ENCODE measurements around the gene HOXB3. TPM values are rescaled to one million over a fixed set of nuclear protein-coding genes. Genes with fewer than 3 reads are reported as not detected.

The HOXB3 gene
- total RNA-seq, 1 donor from 2014 or later = not detected

DNA sequence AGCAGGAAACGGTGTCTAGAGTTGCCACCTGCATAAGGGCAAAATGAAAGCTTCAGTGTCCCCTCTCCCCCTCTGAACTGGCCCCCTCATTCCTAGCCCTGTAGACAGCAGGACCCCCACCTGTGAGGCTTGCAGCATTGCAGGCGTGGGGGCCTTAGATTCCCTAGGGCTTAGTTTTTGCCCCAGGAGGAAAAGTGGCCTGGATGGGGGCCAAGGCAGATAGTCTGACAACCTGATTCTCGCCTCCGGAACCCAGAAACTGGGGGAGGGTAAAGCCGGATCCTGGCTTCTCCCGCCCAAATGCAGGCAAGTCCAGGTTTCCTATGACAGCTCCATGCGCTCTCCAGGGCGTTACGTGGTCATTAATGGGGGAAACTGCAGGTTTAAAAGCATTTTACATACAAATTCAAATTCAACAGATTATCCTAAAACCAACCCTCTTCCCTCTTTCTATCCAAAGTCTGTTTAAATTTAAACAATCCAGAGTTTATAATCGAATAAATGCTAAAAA is 15.4 kb upstream of the HOXB3 start:
- DNase-seq (ENCODE audit: low read depth) (no peak), FAIRE-seq (no peak)
- Mint-ChIP-seq H3K27me3 (ENCODE audit: low read depth, unreplicated experiment) (peaks cover 88% of the 10 kb centered on the region), H3K4me3 (ENCODE audit: unreplicated experiment) (no peak overlapping the region), H3K4me1 (ENCODE audit: low read depth, unreplicated experiment) (no peaks in the 10 kb centered on the region), H3K9me3 (ENCODE audit: unreplicated experiment) (peaks cover 41% of the 10 kb centered on the region), H3K36me3 (ENCODE audit: low read depth, unreplicated experiment) (no peaks in the 10 kb centered on the region), H3K27ac (ENCODE audit: unreplicated experiment) (no peak overlapping the region)
- no peak overlapping the region for H2AFZ ChIP-seq (ENCODE audit: low read depth, low read length)
- TF ChIP-seq EZH2 (IDR thresholded peaks at IDR 0.05; ENCODE audit: insufficient read depth, low read length) = peak; percentile 30
- TF ChIP-seq, protein P1, sequence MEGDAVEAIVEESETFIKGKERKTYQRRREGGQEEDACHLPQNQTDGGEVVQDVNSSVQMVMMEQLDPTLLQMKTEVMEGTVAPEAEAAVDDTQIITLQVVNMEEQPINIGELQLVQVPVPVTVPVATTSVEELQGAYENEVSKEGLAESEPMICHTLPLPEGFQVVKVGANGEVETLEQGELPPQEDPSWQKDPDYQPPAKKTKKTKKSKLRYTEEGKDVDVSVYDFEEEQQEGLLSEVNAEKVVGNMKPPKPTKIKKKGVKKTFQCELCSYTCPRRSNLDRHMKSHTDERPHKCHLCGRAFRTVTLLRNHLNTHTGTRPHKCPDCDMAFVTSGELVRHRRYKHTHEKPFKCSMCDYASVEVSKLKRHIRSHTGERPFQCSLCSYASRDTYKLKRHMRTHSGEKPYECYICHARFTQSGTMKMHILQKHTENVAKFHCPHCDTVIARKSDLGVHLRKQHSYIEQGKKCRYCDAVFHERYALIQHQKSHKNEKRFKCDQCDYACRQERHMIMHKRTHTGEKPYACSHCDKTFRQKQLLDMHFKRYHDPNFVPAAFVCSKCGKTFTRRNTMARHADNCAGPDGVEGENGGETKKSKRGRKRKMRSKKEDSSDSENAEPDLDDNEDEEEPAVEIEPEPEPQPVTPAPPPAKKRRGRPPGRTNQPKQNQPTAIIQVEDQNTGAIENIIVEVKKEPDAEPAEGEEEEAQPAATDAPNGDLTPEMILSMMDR (IDR thresholded peaks at IDR 0.05; ENCODE audit: insufficient read depth, low read depth, low read length) = no peak
- peaks cover 3% of the 10 kb centered on the region for H3K9me3 ChIP-seq (ENCODE audit: insufficient read depth, low read depth, low read length)
- no peak overlapping the region for H3K27ac ChIP-seq (ENCODE audit: low read depth, low read length)
- no peak overlapping the region for H3K4me3 ChIP-seq (ENCODE audit: insufficient read depth, low read depth, low read length)
- H4K20me1 ChIP-seq (ENCODE audit: insufficient read depth, low read length) = peaks cover 27% of the 10 kb centered on the region
- peaks cover 2% of the 10 kb centered on the region for H3K4me1 ChIP-seq (ENCODE audit: insufficient read depth, low read length)
- H3K27me3 ChIP-seq (ENCODE audit: insufficient read depth, low read length) = peaks cover 96% of the 10 kb centered on the region
- no peak overlapping the region for H3K4me2 ChIP-seq (ENCODE audit: low read length)
- no peaks in the 10 kb centered on the region for H3K36me3 ChIP-seq (ENCODE audit: insufficient read depth, low read length)
- H3K9ac ChIP-seq (ENCODE audit: low read length) = no peak overlapping the region
- no peaks in the 10 kb centered on the region for H3K79me2 ChIP-seq (ENCODE audit: insufficient read depth, low read length)

DNA sequence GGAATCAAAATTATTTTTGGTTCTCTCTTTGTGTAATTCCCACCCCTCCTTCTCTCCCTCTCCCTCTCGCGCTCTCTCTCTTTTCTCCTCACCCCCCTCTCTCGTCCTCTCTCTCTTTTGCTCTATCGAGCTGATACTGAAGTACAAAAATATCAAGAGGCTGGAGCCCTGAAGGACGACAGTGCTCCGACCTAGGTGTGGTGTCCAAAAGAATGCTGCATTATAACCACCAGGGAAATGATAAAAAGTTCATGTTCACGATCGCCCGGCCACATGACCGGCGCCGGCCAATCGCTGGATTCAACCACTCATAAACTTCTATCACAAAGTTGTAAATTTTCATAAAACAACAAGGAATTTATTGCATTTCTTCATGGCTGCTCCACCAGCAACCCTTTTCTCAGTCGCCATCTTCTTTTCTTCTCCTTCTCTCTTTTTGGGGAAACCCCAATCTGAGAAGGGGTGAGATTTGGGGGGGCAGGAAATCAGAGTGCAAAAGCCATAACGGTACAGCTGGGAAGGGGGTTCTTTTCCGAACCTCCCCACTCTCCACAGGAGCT is 14.8 kb upstream of the HOXB3 start, which contains the start of gene HOXB6:
Gene HOXB6, minus strand, starts transcription at position 217 of the 560 bp plus-strand sequence. CDS start 6,836 bp downstream, outside the sequence.
- Mint-ChIP-seq H3K27me3 (ENCODE audit: low read depth, unreplicated experiment) (peaks cover 94% of the 10 kb centered on the region), H3K36me3 (ENCODE audit: low read depth, unreplicated experiment) (no peaks in the 10 kb centered on the region), H3K4me1 (ENCODE audit: low read depth, unreplicated experiment) (no peaks in the 10 kb centered on the region), H3K27ac (ENCODE audit: unreplicated experiment) (peak within 1 kb of the TSS; percentile 69), H3K4me3 (ENCODE audit: unreplicated experiment) (no peak within 1 kb of the TSS), H3K9me3 (ENCODE audit: unreplicated experiment) (peaks cover 44% of the 10 kb centered on the region)
- no peak within 1 kb of the TSS for H3K27ac ChIP-seq (ENCODE audit: low read depth, low read length)
- H3K9ac ChIP-seq (ENCODE audit: low read length) = no peak within 1 kb of the TSS
- no peak within 1 kb of the TSS for H2AFZ ChIP-seq (ENCODE audit: low read depth, low read length)
- FAIRE-seq (no peak), DNase-seq (ENCODE audit: low read depth) (no peak)
- no peak for TF ChIP-seq EZH2 (IDR thresholded peaks at IDR 0.05; ENCODE audit: insufficient read depth, low read length)
- TF ChIP-seq, protein P1 (IDR thresholded peaks at IDR 0.05; ENCODE audit: insufficient read depth, low read depth, low read length) = no peak
- H3K36me3 ChIP-seq (ENCODE audit: insufficient read depth, low read length) = no peaks in the 10 kb centered on the region
- H3K4me2 ChIP-seq (ENCODE audit: low read length) = no peak within 1 kb of the TSS
- no peaks in the 10 kb centered on the region for H3K4me1 ChIP-seq (ENCODE audit: insufficient read depth, low read length)
- peaks cover 96% of the 10 kb centered on the region for H3K27me3 ChIP-seq (ENCODE audit: insufficient read depth, low read length)
- H3K4me3 ChIP-seq (ENCODE audit: insufficient read depth, low read depth, low read length) = no peak within 1 kb of the TSS
- H3K79me2 ChIP-seq (ENCODE audit: insufficient read depth, low read length) = no peaks in the 10 kb centered on the region
- H4K20me1 ChIP-seq (ENCODE audit: insufficient read depth, low read length) = peaks cover 28% of the 10 kb centered on the region
- peaks cover 3% of the 10 kb centered on the region for H3K9me3 ChIP-seq (ENCODE audit: insufficient read depth, low read depth, low read length)

Data from astrocyte (in vitro differentiated cells and primary cell).